CD14-positive monocyte (primary cell): ENCODE results near the gene SRRM5. TPM values are rescaled to one million over a fixed set of nuclear protein-coding genes. Genes with fewer than 3 reads are reported as not detected.

Experiments
- DNase-seq, 3 donors: peaks; one replicate each; pipeline ENCODE4 v3.0.0-alpha.2; 2011 to 2022
- H2AFZ ChIP-seq: 2 replicates; pipeline ENCODE4 v1.6.0; 2012; ENCODE audit warnings: mild to moderate bottlenecking, low read depth, low read length, inconsistent platforms; ENCODE audit not compliant: insufficient read depth, poor library complexity, severe bottlenecking
- H3K27ac ChIP-seq, 2 donors: 1 replicate in 1 of 2; 2 replicates in 1 of 2; pipeline ENCODE4 v1.5.1; 2012 to 2013; ENCODE audit warnings: low read length in 2 of 2, control low read depth in 1 of 2, inconsistent platforms in 1 of 2, low read depth in 1 of 2, mild to moderate bottlenecking in 1 of 2
- H3K27me3 ChIP-seq, 2 donors: one replicate each; pipeline versions ENCODE4 v1.6.0 to v1.6.1; 2011 to 2013; ENCODE audit warnings: low read length in 2 of 2; ENCODE audit not compliant: control insufficient read depth in 2 of 2, insufficient read depth in 2 of 2
- H3K36me3 ChIP-seq, 2 donors: replicated peaks in 1 of 2; 1 replicate in 1 of 2; 2 replicates in 1 of 2; pipeline versions ENCODE4 v1.5.1 to v1.6.1; 2012 to 2013; ENCODE audit warnings: low read length in 2 of 2, control low read depth in 1 of 2, inconsistent platforms in 1 of 2, mild to moderate bottlenecking in 1 of 2; ENCODE audit not compliant: insufficient read depth in 2 of 2, control insufficient read depth in 1 of 2
- H3K4me1 ChIP-seq, 2 donors: 1 replicate in 1 of 2; 2 replicates in 1 of 2; pipeline versions ENCODE4 v1.5.1 to v1.6.1; 2012 to 2013; ENCODE audit warnings: low read length in 2 of 2, control low read depth in 1 of 2, inconsistent platforms in 1 of 2, mild to moderate bottlenecking in 1 of 2, moderate library complexity in 1 of 2; ENCODE audit not compliant: insufficient read depth in 2 of 2, control insufficient read depth in 1 of 2
- H3K4me2 ChIP-seq: replicated peaks from 2 replicates; pipeline ENCODE3; 2012; ENCODE audit warnings: low read length, moderate library complexity, mild to moderate bottlenecking; ENCODE audit not compliant: poor library complexity, severe bottlenecking; ENCODE audit errors: extremely low read depth
- H3K4me3 ChIP-seq, 3 experiments: fragments of 200-600 bp in 1 of 3; sonication (generic) in 1 of 3; replicated peaks in 1 of 3; 1 replicate in 2 of 3; 2 replicates in 1 of 3; pipeline ENCODE4 v1.5.1; 2011 to 2013; ENCODE audit warnings: low read length in 3 of 3, mild to moderate bottlenecking in 3 of 3, control low read depth in 2 of 3, low read depth in 2 of 3, inconsistent platforms in 1 of 3, moderate library complexity in 1 of 3
- H3K79me2 ChIP-seq: 2 replicates; pipeline ENCODE4 v1.6.0; 2012; ENCODE audit warnings: mild to moderate bottlenecking, control low read depth, inconsistent platforms, low read length, moderate library complexity; ENCODE audit not compliant: insufficient read depth
- H3K9ac ChIP-seq: 2 replicates; pipeline ENCODE4 v1.6.0; 2017; ENCODE audit warnings: low read length, mild to moderate bottlenecking; ENCODE audit not compliant: insufficient read depth, poor library complexity, severe bottlenecking
- H3K9me3 ChIP-seq, 2 donors: replicated peaks in 1 of 2; 1 replicate in 1 of 2; 2 replicates in 1 of 2; pipeline versions ENCODE4 v1.5.1 to v1.6.1; 2012 to 2013; ENCODE audit warnings: low read length in 2 of 2, control low read depth in 1 of 2; ENCODE audit not compliant: control insufficient read depth in 1 of 2, insufficient read depth in 1 of 2
- H4K20me1 ChIP-seq: 2 replicates; pipeline ENCODE4 v1.6.0; 2012; ENCODE audit warnings: mild to moderate bottlenecking, low read length, control low read depth, moderate library complexity; ENCODE audit not compliant: insufficient read depth
- H3K27ac Mint-ChIP-seq, 7 donors: one replicate each; pipeline ENCODE4 v1.8.0; 2020; ENCODE audit warnings: mild to moderate bottlenecking in 7 of 7, mixed read lengths in 7 of 7, moderate library complexity in 6 of 7, inconsistent platforms in 2 of 7
- H3K27me3 Mint-ChIP-seq, 3 donors: one replicate each; pipeline ENCODE4 v1.8.0; 2021 to 2022; ENCODE audit warnings: low read depth in 3 of 3, mild to moderate bottlenecking in 3 of 3, mixed read lengths in 3 of 3, moderate library complexity in 3 of 3, inconsistent platforms in 1 of 3
- H3K36me3 Mint-ChIP-seq, 2 donors: one replicate each; pipeline ENCODE4 v1.8.0; 2020; ENCODE audit warnings: mixed read lengths in 2 of 2, inconsistent platforms in 1 of 2, mild to moderate bottlenecking in 1 of 2
- H3K4me1 Mint-ChIP-seq: one replicate; pipeline ENCODE4 v1.8.0; 2020; ENCODE audit warnings: mild to moderate bottlenecking, mixed read lengths
- H3K4me3 Mint-ChIP-seq, 2 donors: one replicate each; pipeline ENCODE4 v1.8.0; 2020; ENCODE audit warnings: mild to moderate bottlenecking in 2 of 2, mixed read lengths in 2 of 2, moderate library complexity in 1 of 2
- H3K9me3 Mint-ChIP-seq, 7 donors: one replicate each; pipeline ENCODE4 v1.8.0; 2020 to 2022; ENCODE audit warnings: mixed read lengths in 7 of 7, mild to moderate bottlenecking in 6 of 7, moderate library complexity in 6 of 7, inconsistent platforms in 2 of 7
- WGBS: methylation state at CpG from one replicate; pipeline ENCODE4 v1.1.5; 2013; ENCODE audit warnings: missing lambda C conversion rate; ENCODE audit not compliant: insufficient coverage; 5-methylcytosine and 5-hydroxymethylcytosine counted together
- intact Hi-C, 2 donors: fragments of 100-400 bp; cut with micrococcal nuclease; formaldehyde crosslinking; loops; one replicate each; pipeline versions ENCODE4 v1.15.0 to v1.15.1; 2023
- polyA plus RNA-seq, 3 donors: library from polyadenylated mRNA; depleted of rRNA in 1 of 3; unstranded in 2 of 3; stranded (reverse) in 1 of 3; fragments of 300-500 nt in 2 of 3; fragments of >200 nt in 1 of 3; fragmentation: Illumina TruSeq in 2 of 3; gene quantifications; 1 replicate in 2 of 3; 2 replicates in 1 of 3; pipeline ENCODE4 v1.2.3, GENCODE V29; 2012 to 2021
- TF ChIP-seq, protein P1 (sequence below): fragments of 200-600 bp; IDR thresholded peaks from one replicate; pipeline ENCODE4 v1.8.0; 2022; ENCODE audit warnings: antibody characterized with exemption, mild to moderate bottlenecking

SRRM5 gene
- polyA plus RNA-seq, 3 donors: 0.36 TPM; not detected in 2

DNA sequence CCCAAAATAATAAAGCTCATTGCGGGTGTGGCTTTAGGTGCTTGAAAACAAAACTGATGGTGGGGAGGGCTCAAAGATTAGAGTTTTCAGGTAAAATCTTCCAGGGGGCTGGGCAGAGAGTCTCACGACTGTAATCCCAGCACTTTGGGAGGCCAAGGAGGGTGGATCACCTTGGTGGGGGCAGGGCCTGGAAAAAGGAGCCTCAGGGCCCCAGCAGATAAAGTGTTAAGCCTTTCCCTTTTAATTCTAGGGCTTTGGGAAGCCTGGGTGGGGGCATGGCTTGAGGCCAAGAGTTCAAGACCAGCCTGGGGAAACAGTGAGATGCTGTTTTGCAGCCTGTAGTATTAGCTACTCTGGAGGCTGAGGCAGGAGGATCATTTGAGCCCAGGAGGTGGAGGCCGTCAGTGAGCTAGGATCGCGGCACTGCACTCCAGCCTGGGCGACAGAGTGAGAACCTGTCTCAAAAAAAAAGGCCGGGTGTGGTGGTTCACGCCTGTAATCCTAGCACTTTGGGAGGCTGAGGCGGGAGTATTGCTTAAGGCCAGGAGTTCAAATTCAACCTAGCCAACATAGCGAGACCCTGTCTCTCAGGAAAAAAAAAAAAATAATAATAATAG lies 17.7 kb upstream of the SRRM5 start:
- Histone ChIP-seq H3K4me2 (peak overlapping the region; percentile 92), H3K79me2 (peaks cover 35% of the 10 kb centered on the region), H3K36me3 (peaks cover 29 to 41% of the 10 kb centered on the region in 2 donors), H3K4me1 (peaks cover 31 to 35% of the 10 kb centered on the region in 2 donors), H3K4me3 (peak overlapping the region; percentile 51 to 91 (median 73)), H3K27me3 (no peaks in the 10 kb centered on the region), H4K20me1 (peaks cover 15% of the 10 kb centered on the region), H3K27ac (peak overlapping the region in 1 of 2 donors; percentile 93), H2AFZ (no peak overlapping the region), H3K9ac (peak overlapping the region; percentile 94), H3K9me3 (no peaks in the 10 kb centered on the region)
- peak overlapping the region; percentile 97 to 98 for H3K4me3 Mint-ChIP-seq
- peaks cover 0 to 3% (median 0%) of the 10 kb centered on the region in 3 donors for H3K27me3 Mint-ChIP-seq
- 97% methylated on average over 6 of the region's 10 CpGs for WGBS
- H3K27ac Mint-ChIP-seq: peak overlapping the region in 5 of 7 donors; percentile 11 to 100 (median 47)
- TF ChIP-seq, protein P1, sequence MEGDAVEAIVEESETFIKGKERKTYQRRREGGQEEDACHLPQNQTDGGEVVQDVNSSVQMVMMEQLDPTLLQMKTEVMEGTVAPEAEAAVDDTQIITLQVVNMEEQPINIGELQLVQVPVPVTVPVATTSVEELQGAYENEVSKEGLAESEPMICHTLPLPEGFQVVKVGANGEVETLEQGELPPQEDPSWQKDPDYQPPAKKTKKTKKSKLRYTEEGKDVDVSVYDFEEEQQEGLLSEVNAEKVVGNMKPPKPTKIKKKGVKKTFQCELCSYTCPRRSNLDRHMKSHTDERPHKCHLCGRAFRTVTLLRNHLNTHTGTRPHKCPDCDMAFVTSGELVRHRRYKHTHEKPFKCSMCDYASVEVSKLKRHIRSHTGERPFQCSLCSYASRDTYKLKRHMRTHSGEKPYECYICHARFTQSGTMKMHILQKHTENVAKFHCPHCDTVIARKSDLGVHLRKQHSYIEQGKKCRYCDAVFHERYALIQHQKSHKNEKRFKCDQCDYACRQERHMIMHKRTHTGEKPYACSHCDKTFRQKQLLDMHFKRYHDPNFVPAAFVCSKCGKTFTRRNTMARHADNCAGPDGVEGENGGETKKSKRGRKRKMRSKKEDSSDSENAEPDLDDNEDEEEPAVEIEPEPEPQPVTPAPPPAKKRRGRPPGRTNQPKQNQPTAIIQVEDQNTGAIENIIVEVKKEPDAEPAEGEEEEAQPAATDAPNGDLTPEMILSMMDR: no peak
- no peak for DNase-seq
- intact Hi-C loops: loop anchor here (2.0 to 10.0 kb wide), 3 partner anchors 39 to 67 kb away; partner anchors contain the start of genes ETHE1 (in 1 of the 2) and ZNF575 (in 1 of the 2)
- H3K36me3 Mint-ChIP-seq: peaks cover 40 to 53% of the 10 kb centered on the region in 2 donors
- no peaks in the 10 kb centered on the region for H3K9me3 Mint-ChIP-seq
- H3K4me1 Mint-ChIP-seq: peaks cover 27% of the 10 kb centered on the region

DNA sequence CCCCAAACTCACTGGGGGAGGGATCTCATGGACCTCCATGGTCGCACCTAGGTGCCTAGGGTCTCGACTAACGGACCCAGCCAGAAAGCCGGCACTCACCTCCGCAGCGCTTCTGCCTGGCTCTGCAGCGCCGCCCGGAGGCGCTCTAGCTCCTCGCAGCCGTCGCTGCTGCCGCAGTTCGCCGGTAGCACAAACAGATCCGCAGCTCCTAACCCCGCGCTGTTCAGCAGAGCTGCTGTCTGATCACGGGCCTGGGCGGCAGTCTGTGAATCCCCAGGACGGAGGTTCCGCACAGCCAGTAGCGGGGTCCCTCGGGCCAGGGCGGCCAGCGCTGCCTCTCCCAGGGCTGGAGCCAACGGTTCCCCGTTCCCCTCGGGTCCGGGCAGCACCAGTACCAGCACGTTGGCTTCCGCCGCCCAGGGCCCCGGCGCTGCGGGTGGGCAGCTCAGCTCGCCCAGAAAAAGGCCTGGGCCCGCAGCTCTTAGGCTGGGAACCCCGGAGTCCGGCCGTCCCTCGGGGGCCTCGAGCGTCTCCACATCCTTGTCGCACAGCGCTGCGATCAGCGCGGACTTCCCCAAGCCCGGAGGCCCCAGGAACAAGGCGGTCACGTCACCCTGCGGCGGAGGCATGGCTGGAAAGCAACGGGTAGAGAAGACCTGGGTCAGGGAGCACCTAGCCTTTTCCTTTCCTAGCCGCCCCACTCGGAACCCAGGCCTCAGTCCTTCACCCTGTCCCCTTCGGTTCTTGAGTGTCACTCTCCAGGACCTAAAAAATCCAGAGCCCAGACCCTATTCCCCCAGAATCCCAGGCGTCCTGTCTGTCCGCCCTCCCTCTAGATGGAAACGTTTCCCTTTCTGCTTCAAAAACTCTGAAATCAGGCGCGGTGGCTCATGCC lies 16.9 kb upstream of the SRRM5 start:
- intact Hi-C loops: loop anchor here (2.0 to 10.0 kb wide), 3 partner anchors 40 to 68 kb away; partner anchors contain the start of genes ETHE1 (in 1 of the 2) and ZNF575 (in 1 of the 2)
- peak overlapping the region; percentile 94 for H3K9ac ChIP-seq
- peaks cover 36 to 49% of the 10 kb centered on the region in 2 donors for H3K36me3 ChIP-seq
- WGBS: under 1% methylated on average over 62 of the region's 64 CpGs
- H4K20me1 ChIP-seq: peaks cover 15% of the 10 kb centered on the region
- peaks cover 31 to 35% of the 10 kb centered on the region in 2 donors for H3K4me1 ChIP-seq
- H3K4me3 Mint-ChIP-seq: peak overlapping the region; percentile 97 to 98
- peaks cover 27% of the 10 kb centered on the region for H3K4me1 Mint-ChIP-seq
- no peaks in the 10 kb centered on the region for H3K9me3 ChIP-seq
- peak overlapping the region; percentile 92 for H3K4me2 ChIP-seq
- DNase-seq: peak; percentile 66 to 91 (median 78)
- no peaks in the 10 kb centered on the region for H3K27me3 ChIP-seq
- peak overlapping the region; percentile 98 to 100 (median 99) for H3K27ac Mint-ChIP-seq
- H2AFZ ChIP-seq: peak overlapping the region; percentile 66
- H3K27me3 Mint-ChIP-seq: peaks cover 0 to 3% (median 0%) of the 10 kb centered on the region in 3 donors
- peak overlapping the region; percentile 51 to 91 (median 73) for H3K4me3 ChIP-seq
- peak overlapping the region; percentile 93 to 99 for H3K27ac ChIP-seq
- H3K9me3 Mint-ChIP-seq: no peaks in the 10 kb centered on the region
- peaks cover 44 to 54% of the 10 kb centered on the region in 2 donors for H3K36me3 Mint-ChIP-seq
- TF ChIP-seq, protein P1: peak; percentile 99
- peaks cover 35% of the 10 kb centered on the region for H3K79me2 ChIP-seq
